HL-60/S4 (cell line): Measurements from ENCODE around the gene LRRC32.
"Not testable (repeated sequence)": the region's sequence is repeated elsewhere in the genome, so short reads cannot be mapped to it uniquely, and the experiment has no call there.

Source experiments
- in situ Hi-C: fragments of 300-500 bp; cut with MboI; formaldehyde crosslinking; loops from 2 replicates; pipeline ENCODE4 v1.14.3; 2022; ENCODE audit warnings: low sequenced_read_pairs

LRRC32 gene

GRCh38 chr11:76630600-76631281 lies 39.8 kb downstream of the LRRC32 start:
- in situ Hi-C loops, result no loop called here

- in situ Hi-C loops, result no loop called here
Observed at GRCh38 chr11:76629853-76630599, 40.5 kb downstream of the LRRC32 start.

GRCh38 chr11:76629116-76629852 lies 41.3 kb downstream of the LRRC32 start:
- in situ Hi-C loops, result no loop called here

- in situ Hi-C loops, result no loop called here
Observed at GRCh38 chr11:76628408-76628947, 42.1 kb downstream of the LRRC32 start.

- in situ Hi-C loops, result no loop called here
Observed at GRCh38 chr11:76627606-76628005, 42.9 kb downstream of the LRRC32 start.

- in situ Hi-C loops, result no loop called here
Observed at GRCh38 chr11:76626921-76627401, 43.6 kb downstream of the LRRC32 start.

- in situ Hi-C loops, result no loop called here
Observed at GRCh38 chr11:76626266-76626665, 44.3 kb downstream of the LRRC32 start.

GRCh38 chr11:76625472-76626186 lies 44.9 kb downstream of the LRRC32 start:
- in situ Hi-C loops, result no loop called here

GRCh38 chr11:76624500-76625379 lies 45.8 kb downstream of the LRRC32 start:
- in situ Hi-C loops, result no loop called here

- in situ Hi-C loops, result no loop called here
Observed at GRCh38 chr11:76623884-76624419, 46.6 kb downstream of the LRRC32 start.

GRCh38 chr11:76623171-76623883 lies 47.2 kb downstream of the LRRC32 start:
- in situ Hi-C loops, result no loop called here

- in situ Hi-C loops, result no loop called here
Observed at GRCh38 chr11:76622493-76623094, 48.0 kb downstream of the LRRC32 start.

GRCh38 chr11:76621868-76622267 lies 48.7 kb downstream of the LRRC32 start:
- in situ Hi-C loops, result no loop called here

- in situ Hi-C loops, result no loop called here
Observed at GRCh38 chr11:76621466-76621865, 49.1 kb downstream of the LRRC32 start.

GRCh38 chr11:76620489-76620888 lies 50.1 kb downstream of the LRRC32 start:
- in situ Hi-C loops, result no loop called here

- in situ Hi-C loops, result not testable (repeated sequence)
Observed at GRCh38 chr11:76619801-76620200, 50.7 kb downstream of the LRRC32 start.

GRCh38 chr11:76617553-76618265 lies 52.8 kb downstream of the LRRC32 start:
- in situ Hi-C loops, result no loop called here
